IMR-90 (cell line): ENCODE measurements around the gene CDC42EP3. TPM values are rescaled to one million over a fixed set of nuclear protein-coding genes. Genes with fewer than 3 reads are reported as not detected.

Experiments
- CTCF ChIP-seq: conservative IDR thresholded peaks from 2 replicates; pipeline ENCODE4 v1.5.1; 2012; ENCODE audit warnings: mild to moderate bottlenecking, low read depth, low read length, improper control_type of control experiment
- NFE2L2 ChIP-seq: fragments of 150-350 bp; IDR thresholded peaks from 2 replicates; pipeline ENCODE4 v1.6.1; 2016; ENCODE audit warnings: low read depth, mild to moderate bottlenecking, low read length
- SMC3 ChIP-seq: fragments of 150-350 bp; IDR thresholded peaks from 2 replicates; pipeline ENCODE4 v1.6.1; 2016; ENCODE audit warnings: low read depth, mild to moderate bottlenecking, antibody characterized with exemption, low read length, moderate library complexity
- polyA plus RNA-seq, 3 experiments: library from polyadenylated mRNA; depleted of rRNA; stranded (reverse); fragments of >200 nt; gene quantifications; 2 replicates each; pipeline ENCODE4 v1.2.3, GENCODE V29; 2012; ENCODE audit warnings: low replicate concordance in 1 of 3
- total RNA-seq: library from RNA; depleted of rRNA; stranded (reverse); fragments of >200 nt; gene quantifications from 2 replicates; pipeline ENCODE4 v1.2.3, GENCODE V29; 2012

The CDC42EP3 gene
- total and polyA plus RNA-seq, 2 of the 4 experiments (the other 2 are of a cell fraction) = 167 to 193 TPM

GRCh38 chr2:37672870-37673184 is 1.4 kb upstream of the CDC42EP3 start (continued):
- no peak for TF ChIP-seq CTCF
- no peak for TF ChIP-seq SMC3
- no peak for TF ChIP-seq NFE2L2
